Measurements from ENCODE around the gene ZNF488.

The ZNF488 gene

GRCh38 chr10:47366731-47367460 lies 17.2 kb downstream of the ZNF488 start:
- Histone ChIP-seq H3K4me1 (ENCODE audit: control insufficient read depth in 1 of 2, insufficient read depth in 2 of 2, low read length in 2 of 2) (peaks cover 8 to 12% of the 10 kb centered on the region in 2 donors), H3K27me3 (ENCODE audit: control insufficient read depth in 1 of 2, insufficient read depth in 2 of 2, low read length in 2 of 2) (peaks cover 0 to 3% of the 10 kb centered on the region in 2 donors), H3K36me3 (ENCODE audit: control insufficient read depth in 1 of 2, insufficient read depth in 2 of 2, low read length in 2 of 2) (peaks cover 0 to 18% of the 10 kb centered on the region in 2 donors), H3K4me3 (ENCODE audit: low read depth in 1 of 2, low read length in 2 of 2) (no peak overlapping the region), H3K27ac (ENCODE audit: low read depth, low read length) (no peak overlapping the region), H3K9me3 (ENCODE audit: control insufficient read depth in 1 of 2, low read length in 2 of 2) (no peaks in the 10 kb centered on the region), H3K9ac (ENCODE audit: low read depth in 1 of 2, low read length in 2 of 2) (no peak overlapping the region)

DNA sequence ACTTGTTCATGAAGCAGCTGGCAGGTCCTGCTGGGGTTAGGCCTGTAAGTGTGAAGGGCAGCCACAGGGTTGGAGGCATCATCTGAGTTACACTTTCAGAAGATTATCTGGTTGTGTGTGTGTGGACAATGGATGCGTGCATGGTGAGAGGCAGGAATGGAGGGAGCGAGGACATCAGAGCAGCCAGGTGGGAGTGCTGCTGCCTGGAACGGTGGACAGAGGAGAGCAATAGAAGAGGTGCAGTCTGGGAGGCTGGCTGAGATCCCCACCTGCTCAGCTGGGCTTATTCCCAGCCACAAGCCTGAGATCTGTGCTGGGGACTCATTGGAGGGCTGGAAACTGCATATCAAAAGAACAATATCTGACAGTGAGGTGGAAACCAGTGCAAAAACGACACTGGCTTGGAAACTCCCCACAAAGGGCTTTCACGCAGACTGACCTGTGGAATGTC lies 17.9 kb downstream of the ZNF488 start:
- Histone ChIP-seq H3K9ac (ENCODE audit: low read depth in 1 of 2, low read length in 2 of 2) (no peak overlapping the region), H3K9me3 (ENCODE audit: control insufficient read depth in 1 of 2, low read length in 2 of 2) (no peaks in the 10 kb centered on the region), H3K27me3 (ENCODE audit: control insufficient read depth in 1 of 2, insufficient read depth in 2 of 2, low read length in 2 of 2) (peaks cover 0 to 3% of the 10 kb centered on the region in 2 donors), H3K36me3 (ENCODE audit: control insufficient read depth in 1 of 2, insufficient read depth in 2 of 2, low read length in 2 of 2) (peaks cover 0 to 18% of the 10 kb centered on the region in 2 donors), H3K4me1 (ENCODE audit: control insufficient read depth in 1 of 2, insufficient read depth in 2 of 2, low read length in 2 of 2) (peaks cover 8 to 12% of the 10 kb centered on the region in 2 donors), H3K4me3 (ENCODE audit: low read depth in 1 of 2, low read length in 2 of 2) (no peak overlapping the region), H3K27ac (ENCODE audit: low read depth, low read length) (no peak overlapping the region)

DNA sequence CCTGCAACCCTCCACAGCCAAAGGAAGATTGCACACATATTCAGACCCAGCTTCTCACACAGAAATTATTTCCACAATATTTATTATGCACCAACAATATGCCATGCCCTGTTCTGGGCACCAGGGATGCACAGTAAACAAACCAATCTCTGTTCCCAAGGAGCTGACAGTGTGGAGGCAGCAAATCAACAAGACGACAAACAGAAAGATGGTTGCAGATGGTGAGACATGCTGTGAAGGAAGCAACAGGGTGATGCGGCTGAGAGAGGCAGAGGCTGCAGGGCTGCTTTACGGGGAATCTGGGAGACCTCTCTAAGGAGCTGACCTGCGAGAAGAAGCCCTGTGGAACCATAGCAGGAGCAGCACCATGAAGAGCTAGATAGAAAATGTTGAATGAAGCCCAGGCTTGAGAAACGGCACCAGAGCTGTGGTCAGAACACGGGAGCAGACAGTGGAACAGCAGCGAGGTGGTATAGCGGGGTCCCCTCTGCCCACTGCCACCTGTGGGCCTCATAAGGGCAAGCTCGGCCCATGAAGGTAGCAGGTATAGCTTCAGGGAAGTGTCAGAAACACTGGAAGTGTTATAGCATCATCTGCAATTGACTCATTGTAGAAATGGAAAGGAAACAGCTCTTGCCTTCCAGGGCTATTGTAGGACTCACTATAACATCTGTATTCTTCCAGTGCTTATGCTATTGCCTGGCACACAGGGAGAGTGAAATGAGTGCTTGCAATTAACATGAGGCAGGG lies 18.5 kb downstream of the ZNF488 start:
- H3K9me3 ChIP-seq (ENCODE audit: control insufficient read depth in 1 of 2, low read length in 2 of 2) = no peaks in the 10 kb centered on the region
- H3K27ac ChIP-seq (ENCODE audit: low read depth, low read length) = no peak overlapping the region
- no peak overlapping the region for H3K4me3 ChIP-seq (ENCODE audit: low read depth in 1 of 2, low read length in 2 of 2)
- no peak overlapping the region for H3K9ac ChIP-seq (ENCODE audit: low read depth in 1 of 2, low read length in 2 of 2)
- H3K4me1 ChIP-seq (ENCODE audit: control insufficient read depth in 1 of 2, insufficient read depth in 2 of 2, low read length in 2 of 2) = peaks cover 8 to 12% of the 10 kb centered on the region in 2 donors
- peaks cover 0 to 3% of the 10 kb centered on the region in 2 donors for H3K27me3 ChIP-seq (ENCODE audit: control insufficient read depth in 1 of 2, insufficient read depth in 2 of 2, low read length in 2 of 2)
- H3K36me3 ChIP-seq (ENCODE audit: control insufficient read depth in 1 of 2, insufficient read depth in 2 of 2, low read length in 2 of 2) = peaks cover 0 to 18% of the 10 kb centered on the region in 2 donors

DNA sequence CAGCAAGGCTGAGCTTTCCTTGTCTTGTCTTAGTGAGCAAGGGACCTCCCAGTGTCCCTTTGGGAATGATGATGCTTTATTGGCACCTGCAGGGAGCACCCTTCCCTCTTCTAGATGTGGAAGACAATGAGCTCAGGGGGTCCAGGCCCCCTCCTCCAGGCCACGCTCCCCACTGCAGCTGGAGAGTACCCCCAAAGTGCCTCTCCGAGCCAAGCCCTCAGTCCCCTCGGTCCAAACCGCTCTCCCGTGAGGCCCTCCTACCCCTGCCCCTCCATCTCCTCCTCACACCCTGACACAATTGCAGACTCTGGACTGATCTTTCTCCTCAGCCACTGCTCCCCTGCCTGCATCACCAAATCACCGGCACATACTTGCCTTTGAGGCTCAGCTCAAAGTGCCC lies 19.2 kb downstream of the ZNF488 start:
- H3K27ac ChIP-seq (ENCODE audit: low read depth, low read length) = no peak overlapping the region
- peaks cover 0 to 15% of the 10 kb centered on the region in 2 donors for H3K36me3 ChIP-seq (ENCODE audit: control insufficient read depth in 1 of 2, insufficient read depth in 2 of 2, low read length in 2 of 2)
- peaks cover 0 to 3% of the 10 kb centered on the region in 2 donors for H3K27me3 ChIP-seq (ENCODE audit: control insufficient read depth in 1 of 2, insufficient read depth in 2 of 2, low read length in 2 of 2)
- peaks cover 8 to 12% of the 10 kb centered on the region in 2 donors for H3K4me1 ChIP-seq (ENCODE audit: control insufficient read depth in 1 of 2, insufficient read depth in 2 of 2, low read length in 2 of 2)
- H3K9ac ChIP-seq (ENCODE audit: low read depth in 1 of 2, low read length in 2 of 2) = no peak overlapping the region
- H3K4me3 ChIP-seq (ENCODE audit: low read depth in 1 of 2, low read length in 2 of 2) = no peak overlapping the region
- no peaks in the 10 kb centered on the region for H3K9me3 ChIP-seq (ENCODE audit: control insufficient read depth in 1 of 2, low read length in 2 of 2)

GRCh38 chr10:47364366-47364765 lies 19.7 kb downstream of the ZNF488 start:
- peaks cover 0 to 3% of the 10 kb centered on the region in 2 donors for H3K27me3 ChIP-seq (ENCODE audit: control insufficient read depth in 1 of 2, insufficient read depth in 2 of 2, low read length in 2 of 2)
- peaks cover 8 to 12% of the 10 kb centered on the region in 2 donors for H3K4me1 ChIP-seq (ENCODE audit: control insufficient read depth in 1 of 2, insufficient read depth in 2 of 2, low read length in 2 of 2)

DNA sequence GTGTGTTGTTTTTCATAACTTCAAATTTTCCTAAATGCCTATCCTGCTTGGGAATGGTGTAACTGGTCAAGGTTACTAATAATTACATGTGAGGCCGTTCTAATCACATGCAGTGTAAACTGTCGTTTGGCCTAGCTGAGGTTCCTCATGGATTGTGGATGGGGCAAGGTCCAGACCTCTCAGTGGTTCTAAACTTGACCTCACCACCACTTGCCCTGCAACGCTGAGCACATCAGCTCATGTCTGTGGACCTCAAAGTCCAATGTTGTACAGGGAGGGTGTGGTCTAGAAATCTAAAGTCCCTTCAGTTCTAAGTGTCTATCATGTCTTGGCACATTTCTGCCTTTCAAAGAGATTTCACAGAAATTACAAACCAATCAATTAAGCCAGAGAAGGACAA lies 20.3 kb downstream of the ZNF488 start:
- Histone ChIP-seq H3K27me3 (ENCODE audit: control insufficient read depth in 1 of 2, insufficient read depth in 2 of 2, low read length in 2 of 2) (peaks cover 0 to 3% of the 10 kb centered on the region in 2 donors), H3K9ac (ENCODE audit: low read depth in 1 of 2, low read length in 2 of 2) (no peak overlapping the region), H3K4me1 (ENCODE audit: control insufficient read depth in 1 of 2, insufficient read depth in 2 of 2, low read length in 2 of 2) (peaks cover 8 to 12% of the 10 kb centered on the region in 2 donors), H3K27ac (ENCODE audit: low read depth, low read length) (no peak overlapping the region), H3K4me3 (ENCODE audit: low read depth in 1 of 2, low read length in 2 of 2) (no peak overlapping the region), H3K9me3 (ENCODE audit: control insufficient read depth in 1 of 2, low read length in 2 of 2) (no peaks in the 10 kb centered on the region), H3K36me3 (ENCODE audit: control insufficient read depth in 1 of 2, insufficient read depth in 2 of 2, low read length in 2 of 2) (peaks cover 0 to 12% of the 10 kb centered on the region in 2 donors)

More at GRCh38 chr10:47364366-47364765, 19.7 kb downstream of the ZNF488 start:
- H3K9ac ChIP-seq (ENCODE audit: low read depth in 1 of 2, low read length in 2 of 2) = no peak overlapping the region
- no peak overlapping the region for H3K27ac ChIP-seq (ENCODE audit: low read depth, low read length)
- peaks cover 0 to 13% of the 10 kb centered on the region in 2 donors for H3K36me3 ChIP-seq (ENCODE audit: control insufficient read depth in 1 of 2, insufficient read depth in 2 of 2, low read length in 2 of 2)
- no peaks in the 10 kb centered on the region for H3K9me3 ChIP-seq (ENCODE audit: control insufficient read depth in 1 of 2, low read length in 2 of 2)
- H3K4me3 ChIP-seq (ENCODE audit: low read depth in 1 of 2, low read length in 2 of 2) = no peak overlapping the region

DNA sequence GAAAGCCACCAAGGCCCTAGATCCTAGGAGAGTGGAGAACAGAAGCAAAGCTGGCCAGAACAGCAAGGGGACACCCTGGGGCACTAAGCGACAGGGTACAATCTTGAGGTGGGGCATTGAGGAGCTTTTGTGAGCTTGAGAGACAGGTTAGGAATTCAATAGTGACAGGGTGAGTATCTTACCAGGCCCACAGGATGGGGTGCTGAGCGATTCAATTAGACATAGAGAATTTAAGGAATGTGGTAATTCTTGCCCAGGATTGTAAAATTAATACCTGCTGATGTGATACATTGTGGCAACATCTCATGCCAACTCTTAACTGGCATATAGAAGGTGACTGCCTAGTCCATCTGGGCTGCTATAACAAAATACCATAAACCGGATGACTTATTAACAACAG lies 21.9 kb downstream of the ZNF488 start:
- H3K4me3 ChIP-seq (ENCODE audit: low read depth in 1 of 2, low read length in 2 of 2) = no peak overlapping the region
- peaks cover 8 to 12% of the 10 kb centered on the region in 2 donors for H3K4me1 ChIP-seq (ENCODE audit: control insufficient read depth in 1 of 2, insufficient read depth in 2 of 2, low read length in 2 of 2)
- no peak overlapping the region for H3K27ac ChIP-seq (ENCODE audit: low read depth, low read length)
- H3K9me3 ChIP-seq (ENCODE audit: control insufficient read depth in 1 of 2, low read length in 2 of 2) = no peaks in the 10 kb centered on the region
- peaks cover 0 to 3% of the 10 kb centered on the region in 2 donors for H3K27me3 ChIP-seq (ENCODE audit: control insufficient read depth in 1 of 2, insufficient read depth in 2 of 2, low read length in 2 of 2)
- H3K36me3 ChIP-seq (ENCODE audit: control insufficient read depth in 1 of 2, insufficient read depth in 2 of 2, low read length in 2 of 2) = peaks cover 0 to 5% of the 10 kb centered on the region in 2 donors
- no peak overlapping the region for H3K9ac ChIP-seq (ENCODE audit: low read depth in 1 of 2, low read length in 2 of 2)

- H3K36me3 ChIP-seq (ENCODE audit: control insufficient read depth in 1 of 2, insufficient read depth in 2 of 2, low read length in 2 of 2) = no peaks in the 10 kb centered on the region
- peaks cover 8 to 12% of the 10 kb centered on the region in 2 donors for H3K4me1 ChIP-seq (ENCODE audit: control insufficient read depth in 1 of 2, insufficient read depth in 2 of 2, low read length in 2 of 2)
- no peak overlapping the region for H3K9ac ChIP-seq (ENCODE audit: low read depth in 1 of 2, low read length in 2 of 2)
- no peak overlapping the region for H3K27ac ChIP-seq (ENCODE audit: low read depth, low read length)
- H3K4me3 ChIP-seq (ENCODE audit: low read depth in 1 of 2, low read length in 2 of 2) = no peak overlapping the region
- no peaks in the 10 kb centered on the region for H3K9me3 ChIP-seq (ENCODE audit: control insufficient read depth in 1 of 2, low read length in 2 of 2)
- H3K27me3 ChIP-seq (ENCODE audit: control insufficient read depth in 1 of 2, insufficient read depth in 2 of 2, low read length in 2 of 2) = peaks cover 0 to 3% of the 10 kb centered on the region in 2 donors
Measured at GRCh38 chr10:47361293-47361692, 22.8 kb downstream of the ZNF488 start.

- H3K27me3 ChIP-seq (ENCODE audit: control insufficient read depth in 1 of 2, insufficient read depth in 2 of 2, low read length in 2 of 2) = peaks cover 0 to 3% of the 10 kb centered on the region in 2 donors
- H3K4me1 ChIP-seq (ENCODE audit: control insufficient read depth in 1 of 2, insufficient read depth in 2 of 2, low read length in 2 of 2) = peaks cover 8 to 12% of the 10 kb centered on the region in 2 donors
- no peaks in the 10 kb centered on the region for H3K36me3 ChIP-seq (ENCODE audit: control insufficient read depth in 1 of 2, insufficient read depth in 2 of 2, low read length in 2 of 2)
- no peak overlapping the region for H3K27ac ChIP-seq (ENCODE audit: low read depth, low read length)
- H3K9me3 ChIP-seq (ENCODE audit: control insufficient read depth in 1 of 2, low read length in 2 of 2) = no peaks in the 10 kb centered on the region
- no peak overlapping the region for H3K9ac ChIP-seq (ENCODE audit: low read depth in 1 of 2, low read length in 2 of 2)
- no peak overlapping the region for H3K4me3 ChIP-seq (ENCODE audit: low read depth in 1 of 2, low read length in 2 of 2)
Measured at GRCh38 chr10:47360419-47361040, 23.6 kb downstream of the ZNF488 start.

All from duodenal mucosa (tissue), 2 donors.